Measurements from ENCODE around the gene HGF.
"Not testable (repeated sequence)": the region's sequence is repeated elsewhere in the genome, so short reads cannot be mapped to it uniquely, and the experiment has no call there.

Gene HGF

DNA sequence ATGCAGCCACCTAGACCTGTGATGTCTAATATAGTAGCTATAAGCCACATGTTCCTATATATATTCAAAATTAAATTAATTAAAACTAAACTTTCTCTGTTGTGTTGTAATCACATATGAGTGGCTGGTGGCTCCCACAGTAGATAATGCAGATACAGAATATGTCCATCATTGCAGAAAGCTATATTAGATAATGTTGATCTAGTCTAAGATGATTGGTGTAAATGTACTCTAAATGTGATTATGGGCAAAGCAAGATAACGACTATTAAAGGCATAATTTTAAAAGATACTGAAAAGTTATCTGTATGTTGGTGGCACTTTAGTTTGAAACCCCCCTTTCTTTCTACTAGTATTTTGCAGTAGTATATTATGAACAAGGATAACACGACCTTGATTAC is 5.7 kb upstream of the HGF start:
- DNase-seq: no peak

DNA sequence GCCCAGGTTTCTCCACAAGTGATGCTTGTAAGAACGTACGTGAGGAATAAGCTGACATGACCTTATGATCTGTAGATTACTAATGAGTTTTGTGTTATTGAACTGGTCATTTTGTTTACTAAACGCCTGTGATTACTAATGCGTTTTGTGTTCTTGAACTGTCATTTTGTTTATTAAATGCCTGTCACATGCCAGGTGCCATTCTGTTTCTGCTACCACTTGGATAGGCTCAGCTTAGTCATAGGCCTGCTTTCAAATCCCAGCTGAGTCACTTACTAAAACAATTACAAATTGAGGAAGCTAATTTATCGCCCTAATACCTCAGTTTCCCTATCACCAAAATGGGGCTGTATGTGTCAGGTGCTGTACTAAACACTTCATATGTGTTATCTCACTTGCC is 4.7 kb upstream of the HGF start:
- DNase-seq: no peak

- no peak for DNase-seq
These were observed 929 bp upstream of the HGF start for GRCh38 chr7:81770728-81771223.

DNA sequence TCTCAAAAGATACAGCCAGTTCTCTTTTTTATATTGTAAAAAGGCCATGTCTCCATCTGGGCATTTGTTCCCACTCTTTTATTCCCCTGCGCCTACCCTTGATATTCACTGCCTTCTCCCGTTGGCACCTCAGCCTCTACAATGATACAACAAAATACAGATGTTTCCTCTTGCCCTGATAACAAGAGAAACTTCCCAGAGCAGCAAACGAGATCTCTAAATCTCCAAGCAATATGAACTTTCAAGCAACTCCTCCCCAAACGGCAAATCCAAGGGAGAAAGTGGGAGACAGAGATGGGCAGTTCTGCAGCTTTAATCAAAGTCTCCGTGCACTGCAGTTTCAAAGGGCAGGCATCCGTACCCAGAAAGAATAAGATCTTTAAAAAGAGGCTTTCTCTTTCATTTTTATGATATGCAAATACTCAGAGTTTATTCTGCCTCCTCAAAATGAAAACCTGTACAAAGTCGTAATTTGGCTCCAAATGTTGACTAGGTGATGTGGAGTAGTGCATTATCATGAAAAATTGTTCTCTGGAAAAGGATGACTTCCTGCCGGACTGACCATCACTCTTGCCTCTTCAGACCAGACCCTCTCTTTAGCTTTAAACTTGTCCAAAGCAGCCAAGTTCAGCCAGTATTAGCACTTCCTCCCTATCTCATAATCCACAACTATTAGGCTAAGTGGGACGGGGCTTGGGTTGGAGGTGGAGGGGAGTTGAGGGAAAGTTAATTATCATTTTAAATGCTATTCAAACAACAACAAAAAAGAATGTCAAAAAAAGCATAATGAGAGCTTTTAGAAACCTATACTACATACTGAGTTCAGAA is 682 bp downstream of the HGF start:
- no peak for DNase-seq

- peak; percentile 31 for DNase-seq
These were observed 1.9 kb downstream of the HGF start for GRCh38 chr7:81767926-81768325.

GRCh38 chr7:81761821-81762220 is 8.0 kb downstream of the HGF start:
- DNase-seq: no peak

- DNase-seq: no peak
These were observed 8.8 kb downstream of the HGF start for GRCh38 chr7:81761031-81761430.

GRCh38 chr7:81754918-81755696 is 14.7 kb downstream of the HGF start:
- DNase-seq: no peak

DNA sequence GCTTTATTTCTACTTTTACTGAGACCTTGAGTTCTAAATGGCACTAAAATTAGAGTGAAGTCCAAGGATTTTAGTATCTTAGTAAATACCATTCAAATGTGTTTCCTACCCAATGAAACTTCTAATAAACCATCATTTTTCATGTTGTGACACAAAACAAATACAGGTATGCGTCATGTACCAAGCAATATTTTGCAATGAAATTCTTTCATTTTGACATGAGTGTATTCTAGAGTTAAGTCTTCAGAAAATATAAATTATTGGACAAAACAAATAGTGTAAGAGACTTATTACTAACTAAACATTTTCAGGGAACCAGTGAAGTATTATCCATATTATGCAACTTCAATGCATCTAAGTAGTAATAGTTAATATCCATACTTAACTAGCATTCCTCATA is 16.5 kb downstream of the HGF start:
- DNase-seq: no peak

GRCh38 chr7:81752318-81752714 is 17.5 kb downstream of the HGF start:
- no peak for DNase-seq

DNA sequence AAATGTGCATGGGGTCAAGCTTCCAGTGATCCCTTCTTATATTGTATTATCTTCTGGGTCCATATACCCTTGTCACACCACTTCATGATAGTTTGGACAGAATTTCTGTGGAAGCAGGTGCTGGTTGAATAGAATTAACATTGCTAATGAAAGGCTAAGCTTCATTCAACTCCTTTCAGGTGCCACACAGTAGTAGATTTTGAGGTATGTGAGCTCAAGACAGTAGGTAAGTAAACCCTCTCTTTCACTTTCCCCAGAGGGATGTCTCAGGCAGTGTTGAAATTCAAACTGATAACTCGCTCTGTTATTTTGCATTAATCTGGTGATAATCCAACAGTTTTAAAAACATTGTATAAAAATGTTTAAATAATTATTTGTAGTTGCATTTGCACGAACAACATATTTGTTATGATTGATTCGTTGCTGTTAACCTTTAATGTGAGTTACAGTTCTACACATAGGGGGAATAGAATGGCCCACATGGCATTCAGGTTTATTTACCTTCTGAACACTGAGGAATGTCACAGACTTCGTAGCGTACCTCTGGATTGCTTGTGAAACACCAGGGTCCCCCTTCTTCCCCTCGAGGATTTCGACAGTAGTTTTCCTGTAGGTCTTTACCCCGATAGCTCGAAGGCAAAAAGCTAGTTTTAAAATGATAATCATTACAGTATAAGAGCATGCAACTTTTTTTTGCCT is 18.1 kb downstream of the HGF start:
- no peak for DNase-seq

GRCh38 chr7:81745637-81746036 is 24.2 kb downstream of the HGF start:
- no peak for DNase-seq

GRCh38 chr7:81744389-81744788 is 25.5 kb downstream of the HGF start:
- no peak for DNase-seq

DNA sequence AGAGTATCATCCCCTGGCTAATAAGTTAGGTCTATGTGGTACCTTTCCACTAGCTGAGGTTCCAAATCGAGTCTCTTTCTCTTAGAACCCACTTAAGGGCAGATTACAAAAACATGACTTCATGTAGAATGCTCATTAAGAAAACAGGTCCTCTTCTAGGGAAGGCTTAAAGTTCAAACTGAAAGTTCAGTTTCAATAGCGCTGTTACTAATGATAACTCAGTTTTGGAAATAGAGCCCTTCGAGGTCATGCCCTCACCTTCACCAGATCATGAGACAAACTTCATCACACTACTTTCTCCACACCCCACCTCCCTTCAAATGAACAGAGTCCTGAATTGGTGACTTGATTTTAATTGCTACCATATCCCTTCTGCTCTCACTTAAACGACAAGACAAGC is 26.2 kb downstream of the HGF start:
- DNase-seq: no peak

GRCh38 chr7:81743201-81743600 is 26.6 kb downstream of the HGF start:
- no peak for DNase-seq

DNA sequence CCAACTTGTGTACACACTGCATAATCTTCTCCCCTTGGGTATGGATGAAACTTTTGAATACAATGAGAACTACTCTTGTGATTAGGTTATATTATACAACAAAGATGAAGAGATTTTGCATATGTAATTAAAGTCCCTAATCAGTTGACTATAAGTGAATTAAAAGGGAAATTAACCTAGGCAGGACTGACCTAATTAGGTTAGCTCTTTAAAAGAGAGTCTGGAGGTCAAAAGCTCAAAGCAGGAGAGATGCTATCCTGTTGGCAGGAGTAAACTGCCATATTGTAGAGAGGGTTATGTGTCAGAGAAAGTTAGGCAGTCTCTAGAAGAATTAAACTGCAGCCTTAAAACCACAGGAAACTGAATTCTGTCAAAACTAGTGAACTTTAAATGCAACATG is 29.4 kb downstream of the HGF start:
- DNase-seq: no peak

GRCh38 chr7:81736091-81736490 is 33.8 kb downstream of the HGF start:
- DNase-seq: no peak

- no peak for DNase-seq
These were observed 44.1 kb downstream of the HGF start for GRCh38 chr7:81725812-81726127.

GRCh38 chr7:81725003-81725811 is 44.6 kb downstream of the HGF start:
- no peak for DNase-seq

GRCh38 chr7:81722250-81722649 is 47.6 kb downstream of the HGF start:
- not testable (repeated sequence) for DNase-seq

DNA sequence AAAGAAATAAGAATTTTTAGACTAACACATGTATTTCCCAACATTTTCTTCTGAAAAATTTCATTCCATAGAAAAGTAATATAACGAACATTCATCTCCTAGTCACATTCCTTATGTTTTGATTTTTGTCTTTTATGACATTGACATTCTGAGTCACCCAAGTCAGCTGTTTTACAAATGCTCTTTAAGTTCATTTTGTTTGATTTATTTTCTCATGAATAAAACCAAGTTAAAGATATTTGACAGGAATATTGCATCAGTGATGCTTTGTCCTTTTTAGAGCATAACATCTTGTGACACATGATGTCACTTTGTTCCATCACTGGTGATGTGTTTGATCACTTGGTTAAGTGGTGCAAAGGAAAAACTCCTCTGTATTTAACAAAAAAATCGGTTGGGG is 48.4 kb downstream of the HGF start:
- DNase-seq: no peak

DNA sequence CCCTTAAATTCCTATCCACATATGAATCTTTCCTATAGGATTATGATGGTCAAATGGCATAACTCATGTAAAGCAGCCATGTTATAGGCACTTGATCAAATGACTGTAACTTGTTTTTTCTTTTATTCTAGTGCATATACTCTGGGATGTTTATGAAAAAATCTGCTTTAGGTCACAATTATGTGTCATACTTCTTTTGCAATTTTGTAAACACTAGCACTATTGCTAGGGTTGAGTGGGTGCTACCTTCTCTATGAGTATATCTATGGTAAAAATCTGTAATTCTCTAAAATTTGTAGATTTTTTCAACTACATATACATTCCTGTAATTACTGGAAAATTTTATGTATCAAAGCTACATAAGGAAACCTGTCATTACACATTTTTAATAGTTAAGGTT is 50.0 kb downstream of the HGF start:
- DNase-seq: no peak

Measured in NCI-H1092 treated with DMSO at 0.1 percent for 48 hours (cell line).